ENCODE results near the gene HDHD5. TPM values are rescaled to one million over a fixed set of nuclear protein-coding genes. Genes with fewer than 3 reads are reported as not detected.

Gene HDHD5
- total RNA-seq, 2 experiments from 2014 or later = 68.1 to 71.4 TPM

DNA sequence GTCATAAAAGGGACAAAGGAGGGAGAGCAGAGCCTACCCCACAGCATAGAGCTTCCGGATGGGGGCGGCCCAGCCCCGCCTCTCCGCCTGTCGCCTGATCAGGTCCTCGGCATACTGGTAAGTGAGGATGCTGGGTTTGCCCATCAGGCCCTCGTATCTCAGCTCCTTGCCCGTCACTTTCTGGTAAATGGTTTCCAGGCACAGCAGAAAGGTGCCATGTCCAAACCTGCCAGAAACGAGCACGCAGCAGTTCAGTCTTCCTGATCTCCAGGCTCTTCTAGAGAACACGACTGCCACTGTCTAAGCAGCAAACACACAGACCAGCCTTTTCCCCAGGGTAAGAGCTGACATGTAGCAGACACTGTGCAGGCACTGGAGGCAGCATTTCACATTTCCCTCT, 20.6 kb downstream of the HDHD5 start:
- CTCF ChIA-PET = no interaction called here
- ATAC-seq (no peak), DNase-seq (no peak)
- POLR2A ChIA-PET = no interaction called here
- Mint-ChIP-seq H3K27me3 (no peaks in the 10 kb centered on the region), H3K9me3 (no peaks in the 10 kb centered on the region), H3K4me1 (ENCODE audit: low read depth) (no peaks in the 10 kb centered on the region), H3K36me3 (ENCODE audit: low read depth) (peaks cover 29% of the 10 kb centered on the region), H3K27ac (no peak overlapping the region), H3K4me3 (no peak overlapping the region)
- TF ChIP-seq, protein P1, sequence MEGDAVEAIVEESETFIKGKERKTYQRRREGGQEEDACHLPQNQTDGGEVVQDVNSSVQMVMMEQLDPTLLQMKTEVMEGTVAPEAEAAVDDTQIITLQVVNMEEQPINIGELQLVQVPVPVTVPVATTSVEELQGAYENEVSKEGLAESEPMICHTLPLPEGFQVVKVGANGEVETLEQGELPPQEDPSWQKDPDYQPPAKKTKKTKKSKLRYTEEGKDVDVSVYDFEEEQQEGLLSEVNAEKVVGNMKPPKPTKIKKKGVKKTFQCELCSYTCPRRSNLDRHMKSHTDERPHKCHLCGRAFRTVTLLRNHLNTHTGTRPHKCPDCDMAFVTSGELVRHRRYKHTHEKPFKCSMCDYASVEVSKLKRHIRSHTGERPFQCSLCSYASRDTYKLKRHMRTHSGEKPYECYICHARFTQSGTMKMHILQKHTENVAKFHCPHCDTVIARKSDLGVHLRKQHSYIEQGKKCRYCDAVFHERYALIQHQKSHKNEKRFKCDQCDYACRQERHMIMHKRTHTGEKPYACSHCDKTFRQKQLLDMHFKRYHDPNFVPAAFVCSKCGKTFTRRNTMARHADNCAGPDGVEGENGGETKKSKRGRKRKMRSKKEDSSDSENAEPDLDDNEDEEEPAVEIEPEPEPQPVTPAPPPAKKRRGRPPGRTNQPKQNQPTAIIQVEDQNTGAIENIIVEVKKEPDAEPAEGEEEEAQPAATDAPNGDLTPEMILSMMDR (IDR thresholded peaks at IDR 0.05) = no peak
- intact Hi-C loops (cut with micrococcal nuclease) = no loop called here

DNA sequence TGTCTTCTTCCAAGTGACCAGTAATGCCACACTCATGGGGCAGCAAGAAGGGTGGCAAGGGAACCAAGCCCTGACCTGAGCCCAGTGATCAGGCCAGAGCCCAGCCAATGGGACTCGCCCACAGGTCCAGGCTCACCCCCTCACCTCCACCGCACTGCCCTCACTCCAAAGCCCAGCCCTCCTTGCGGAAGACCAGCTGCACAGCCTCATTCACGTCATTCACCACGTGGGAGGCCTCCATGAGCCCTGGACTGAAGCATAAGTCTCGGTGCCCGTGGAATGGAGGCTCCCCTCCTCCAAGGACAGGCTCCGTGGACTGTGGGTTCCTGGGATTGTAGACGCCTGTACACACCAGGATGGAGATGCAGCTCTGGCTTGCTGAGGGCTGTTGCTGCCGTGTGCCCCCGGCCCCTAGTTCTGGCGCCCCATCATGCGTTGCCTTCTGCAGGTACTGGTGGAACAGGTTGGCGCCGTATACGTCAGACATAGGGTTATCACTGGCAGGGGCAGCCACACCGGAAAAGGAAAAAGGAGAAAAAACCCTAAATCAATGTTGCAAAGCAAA, 21.1 kb downstream of the HDHD5 start:
- CTCF ChIA-PET = no interaction called here
- H3K36me3 Mint-ChIP-seq (ENCODE audit: low read depth) = peaks cover 26% of the 10 kb centered on the region
- intact Hi-C loops (cut with micrococcal nuclease) = no loop called here
- DNase-seq (no peak), ATAC-seq (no peak)
- no peaks in the 10 kb centered on the region for H3K27me3 Mint-ChIP-seq
- TF ChIP-seq, protein P1 (IDR thresholded peaks at IDR 0.05) = no peak
- POLR2A ChIA-PET = no interaction called here
- H3K4me1 Mint-ChIP-seq (ENCODE audit: low read depth) = no peaks in the 10 kb centered on the region
- no peak overlapping the region for H3K27ac Mint-ChIP-seq
- no peak overlapping the region for H3K4me3 Mint-ChIP-seq
- H3K9me3 Mint-ChIP-seq = no peaks in the 10 kb centered on the region

DNA sequence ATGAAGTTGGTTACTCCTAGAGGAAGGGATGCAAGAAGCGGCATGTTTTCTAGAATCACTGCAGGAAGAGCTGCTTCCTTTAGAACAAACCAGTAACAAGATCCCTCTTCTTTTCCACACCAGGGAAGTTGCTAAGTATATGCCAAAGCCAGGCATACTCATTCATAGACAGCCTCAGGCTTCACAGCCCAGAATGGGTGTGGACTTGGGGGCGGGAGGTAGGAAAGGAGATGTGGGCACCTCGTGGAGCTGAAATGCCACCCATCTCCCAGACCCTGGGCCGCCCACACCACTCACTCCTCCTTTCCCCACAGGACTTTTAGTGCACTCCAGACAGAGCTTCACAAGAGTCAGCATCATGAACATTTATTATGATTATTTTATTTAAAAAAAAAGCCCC, 21.9 kb downstream of the HDHD5 start:
- ATAC-seq = no peak
- no peaks in the 10 kb centered on the region for H3K9me3 Mint-ChIP-seq
- CTCF ChIA-PET = interaction anchor here (0.7 to 1.0 kb wide), 2 partner anchors 9 to 35 kb away, joined by 3 read pairs; no protein-coding TSS in a partner anchor
- no peak overlapping the region for H3K27ac Mint-ChIP-seq
- TF ChIP-seq, protein P1 (IDR thresholded peaks at IDR 0.05) = no peak
- POLR2A ChIA-PET = no interaction called here
- H3K36me3 Mint-ChIP-seq (ENCODE audit: low read depth) = peaks cover 23% of the 10 kb centered on the region
- DNase-seq = no peak
- no peaks in the 10 kb centered on the region for H3K27me3 Mint-ChIP-seq
- no peak overlapping the region for H3K4me3 Mint-ChIP-seq
- intact Hi-C loops (cut with micrococcal nuclease) = no loop called here
- H3K4me1 Mint-ChIP-seq (ENCODE audit: low read depth) = no peaks in the 10 kb centered on the region

DNA sequence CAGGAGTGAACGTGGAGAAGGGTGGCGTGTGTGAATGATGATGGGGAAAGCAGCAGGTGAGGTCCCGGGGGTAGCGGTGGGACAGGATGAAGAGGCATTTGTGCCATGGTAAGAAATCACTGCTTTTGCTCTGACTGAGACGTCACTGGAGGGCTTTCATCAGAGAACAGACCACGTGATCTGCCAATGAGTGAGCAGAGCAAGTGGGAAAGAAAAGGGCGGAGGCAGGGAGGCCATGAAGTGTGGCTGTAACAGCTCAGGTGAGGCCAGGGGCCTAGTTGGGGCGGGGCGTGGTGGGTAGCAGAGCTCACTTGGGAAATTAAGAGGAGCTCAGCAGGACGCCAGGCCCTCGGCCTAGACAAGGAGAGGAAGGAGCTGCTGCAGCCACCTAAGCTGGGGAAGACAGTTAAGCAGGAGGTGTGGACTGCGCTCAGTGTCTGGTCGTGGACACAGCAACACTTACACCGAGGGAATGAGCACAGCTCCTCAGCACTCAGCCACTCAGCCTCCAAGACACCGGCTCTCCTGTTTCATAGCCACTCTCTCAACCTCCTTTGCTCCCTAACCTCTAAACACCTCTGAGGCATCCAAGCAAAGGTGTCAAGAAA, 23.8 kb downstream of the HDHD5 start:
- DNase-seq (no peak), ATAC-seq (no peak)
- CTCF ChIA-PET = no interaction called here

DNA sequence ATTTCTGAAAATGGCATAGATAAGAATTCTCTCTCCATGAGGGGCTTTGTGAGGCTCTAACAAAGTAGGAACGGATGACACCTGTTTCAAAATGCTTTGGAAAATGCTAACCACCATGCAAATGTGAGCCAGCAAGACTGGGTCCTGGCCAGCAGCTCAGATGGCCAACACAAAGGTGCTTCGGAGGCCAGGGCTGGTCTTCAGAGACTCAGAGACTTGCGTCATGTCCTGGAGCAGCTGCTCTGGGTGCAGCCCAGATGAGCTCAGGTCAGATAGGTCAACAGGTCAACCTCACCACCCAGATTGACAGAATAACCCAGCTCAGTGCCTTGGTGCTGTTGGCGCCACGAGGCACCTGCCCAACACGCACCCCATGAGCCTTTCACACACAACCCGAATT, 25.9 kb downstream of the HDHD5 start:
- ChIA-PET CTCF (interaction anchor here (1.3 kb wide), 1 partner anchor 368 kb away, joined by 3 read pairs; no protein-coding TSS in a partner anchor), POLR2A (interaction anchor here (1.0 kb wide), 1 partner anchor 17 kb away, joined by 3 read pairs; no protein-coding TSS in a partner anchor)
- Mint-ChIP-seq H3K9me3 (no peaks in the 10 kb centered on the region), H3K4me3 (no peak overlapping the region), H3K27me3 (no peaks in the 10 kb centered on the region), H3K36me3 (ENCODE audit: low read depth) (peaks cover 8% of the 10 kb centered on the region), H3K4me1 (ENCODE audit: low read depth) (peaks cover 4% of the 10 kb centered on the region), H3K27ac (no peak overlapping the region)
- intact Hi-C loops (cut with micrococcal nuclease) = no loop called here
- DNase-seq (no peak), ATAC-seq (no peak)
- TF ChIP-seq, protein P1 (IDR thresholded peaks at IDR 0.05) = no peak

More for the DNA sequence above, 23.8 kb downstream of the HDHD5 start:
- Mint-ChIP-seq H3K4me1 (ENCODE audit: low read depth) (peaks cover 2% of the 10 kb centered on the region), H3K27me3 (no peaks in the 10 kb centered on the region), H3K36me3 (ENCODE audit: low read depth) (peaks cover 16% of the 10 kb centered on the region), H3K27ac (no peak overlapping the region), H3K9me3 (no peaks in the 10 kb centered on the region), H3K4me3 (no peak overlapping the region)
- POLR2A ChIA-PET = interaction anchor here (1.1 kb wide), 1 partner anchor 18 kb away, joined by 3 read pairs; no protein-coding TSS in a partner anchor
- TF ChIP-seq, protein P1 (IDR thresholded peaks at IDR 0.05) = no peak
- intact Hi-C loops (cut with micrococcal nuclease) = no loop called here

Measured in activated CD8-positive, alpha-beta T cell treated with anti-CD3 and anti-CD28 coated beads for 36 hours (primary cell).